Hepatocyte (in vitro differentiated cells): Measurements from ENCODE around the gene TBKBP1. TPM values are rescaled to one million over a fixed set of nuclear protein-coding genes. Genes with fewer than 3 reads are reported as not detected.

Experiments
- DNase-seq: peaks from one replicate; pipeline ENCODE4 v3.0.0-alpha.2; 2016; ENCODE audit warnings: low spot score
- H2AFZ ChIP-seq: fragments of 200-600 bp; sonication (generic); 2 replicates; pipeline ENCODE4 v1.6.0; 2016; ENCODE audit warnings: antibody characterized with exemption, mild to moderate bottlenecking
- H3K27ac ChIP-seq: fragments of 200-600 bp; sonication (generic); 2 replicates; pipeline ENCODE4 v1.5.1; 2016; ENCODE audit warnings: mild to moderate bottlenecking
- H3K27me3 ChIP-seq: fragments of 200-600 bp; sonication (generic); 2 replicates; pipeline ENCODE4 v1.6.1; 2016
- H3K36me3 ChIP-seq: fragments of 200-600 bp; sonication (generic); replicated peaks from 2 replicates; pipeline ENCODE4 v1.5.1; 2016; ENCODE audit warnings: low read depth; ENCODE audit not compliant: insufficient read depth
- H3K4me1 ChIP-seq: fragments of 200-600 bp; sonication (generic); 2 replicates; pipeline ENCODE4 v1.5.1; 2016; ENCODE audit warnings: mild to moderate bottlenecking, moderate library complexity; ENCODE audit not compliant: insufficient read depth
- H3K4me2 ChIP-seq: fragments of 200-600 bp; sonication (generic); 2 replicates; pipeline ENCODE4 v1.6.0; 2016
- H3K4me3 ChIP-seq: fragments of 200-600 bp; sonication (generic); 2 replicates; pipeline ENCODE4 v1.5.1; 2016; ENCODE audit warnings: mild to moderate bottlenecking
- H3K79me2 ChIP-seq: fragments of 200-600 bp; sonication (generic); 2 replicates; pipeline ENCODE4 v1.6.0; 2017; ENCODE audit warnings: mild to moderate bottlenecking
- H3K9me2 ChIP-seq: fragments of 200-600 bp; sonication (generic); replicated peaks from 2 replicates; pipeline ENCODE4 v1.6.0; 2017; ENCODE audit warnings: mild to moderate bottlenecking; ENCODE audit not compliant: insufficient read depth
- H3K9me3 ChIP-seq: fragments of 200-600 bp; sonication (generic); 2 replicates; pipeline ENCODE4 v1.5.1; 2016; ENCODE audit warnings: low read depth, mild to moderate bottlenecking
- H4K20me1 ChIP-seq: fragments of 200-600 bp; sonication (generic); 2 replicates; pipeline ENCODE4 v1.6.0; 2016; ENCODE audit warnings: mild to moderate bottlenecking; ENCODE audit not compliant: insufficient read depth, poor library complexity, severe bottlenecking
- EZH2 ChIP-seq: fragments of 200-600 bp; sonication (generic); IDR thresholded peaks from 2 replicates; pipeline ENCODE4 v1.6.1; 2016; ENCODE audit warnings: antibody characterized with exemption, mild to moderate bottlenecking, borderline replicate concordance
- EZH2phosphoT487 ChIP-seq: fragments of 200-600 bp; sonication (generic); IDR thresholded peaks from one replicate; pipeline ENCODE4 v1.6.1; 2018; ENCODE audit warnings: antibody characterized with exemption, mild to moderate bottlenecking, low read depth, moderate library complexity; ENCODE audit not compliant: unreplicated experiment, severe bottlenecking
- WGBS: methylation state at CpG from one replicate; pipeline ENCODE4 v1.1.6; 2016; ENCODE audit warnings: low lambda C conversion rate; ENCODE audit errors: missing lambda C conversion rate; 5-methylcytosine and 5-hydroxymethylcytosine counted together
- polyA plus RNA-seq: library from polyadenylated mRNA; unstranded; fragments of >200 nt; fragmentation: Nextera tagmentation; extraction: Ambion mirVana; gene quantifications from 2 replicates; pipeline ENCODE4 v1.2.1, GENCODE V29; 2016
- total RNA-seq: library from RNA; depleted of rRNA; stranded (reverse); fragments of >200 nt; gene quantifications from 2 replicates; pipeline ENCODE4 v1.2.3, GENCODE V29; 2014
- TF ChIP-seq, protein P1 (sequence below): fragments of 200-600 bp; sonication (generic); IDR thresholded peaks from 2 replicates; pipeline ENCODE4 v1.5.1; 2016; ENCODE audit warnings: antibody characterized with exemption, mild to moderate bottlenecking; ENCODE audit not compliant: poor library complexity

Gene TBKBP1
- total and polyA plus RNA-seq, 2 experiments from 2014 or later, result 7.5 to 17.8 TPM

DNA sequence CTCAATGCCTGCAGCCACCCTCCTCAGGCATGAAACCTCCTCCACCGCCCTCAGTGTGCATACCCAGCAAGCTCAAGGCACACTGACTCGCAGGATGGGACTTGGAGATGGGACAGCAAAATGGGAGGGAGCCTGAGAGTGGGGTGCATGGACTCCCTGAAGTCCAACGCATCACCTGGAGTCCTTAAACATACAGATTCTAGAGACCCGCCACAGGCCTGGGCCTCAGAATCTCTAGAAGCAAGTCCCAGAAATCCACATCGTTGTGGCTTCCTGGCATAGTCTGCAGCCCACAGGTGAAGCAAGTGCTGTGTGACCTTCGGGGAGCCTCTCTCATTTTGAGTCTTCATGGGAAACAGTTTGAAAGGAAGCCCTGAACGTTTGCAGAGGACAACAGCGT, 35.5 kb downstream of the TBKBP1 start:
- H3K9me3 ChIP-seq, result no peaks in the 10 kb centered on the region
- peaks cover 61% of the 10 kb centered on the region for H3K27me3 ChIP-seq
- no peaks in the 10 kb centered on the region for H3K4me1 ChIP-seq
- H3K9me2 ChIP-seq, result no peaks in the 10 kb centered on the region
- H3K79me2 ChIP-seq, result no peaks in the 10 kb centered on the region
- TF ChIP-seq, protein P1, sequence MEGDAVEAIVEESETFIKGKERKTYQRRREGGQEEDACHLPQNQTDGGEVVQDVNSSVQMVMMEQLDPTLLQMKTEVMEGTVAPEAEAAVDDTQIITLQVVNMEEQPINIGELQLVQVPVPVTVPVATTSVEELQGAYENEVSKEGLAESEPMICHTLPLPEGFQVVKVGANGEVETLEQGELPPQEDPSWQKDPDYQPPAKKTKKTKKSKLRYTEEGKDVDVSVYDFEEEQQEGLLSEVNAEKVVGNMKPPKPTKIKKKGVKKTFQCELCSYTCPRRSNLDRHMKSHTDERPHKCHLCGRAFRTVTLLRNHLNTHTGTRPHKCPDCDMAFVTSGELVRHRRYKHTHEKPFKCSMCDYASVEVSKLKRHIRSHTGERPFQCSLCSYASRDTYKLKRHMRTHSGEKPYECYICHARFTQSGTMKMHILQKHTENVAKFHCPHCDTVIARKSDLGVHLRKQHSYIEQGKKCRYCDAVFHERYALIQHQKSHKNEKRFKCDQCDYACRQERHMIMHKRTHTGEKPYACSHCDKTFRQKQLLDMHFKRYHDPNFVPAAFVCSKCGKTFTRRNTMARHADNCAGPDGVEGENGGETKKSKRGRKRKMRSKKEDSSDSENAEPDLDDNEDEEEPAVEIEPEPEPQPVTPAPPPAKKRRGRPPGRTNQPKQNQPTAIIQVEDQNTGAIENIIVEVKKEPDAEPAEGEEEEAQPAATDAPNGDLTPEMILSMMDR, result no peak
- no peak for TF ChIP-seq EZH2phosphoT487
- TF ChIP-seq EZH2, result no peak
- no peak overlapping the region for H3K4me3 ChIP-seq
- no peak overlapping the region for H3K27ac ChIP-seq
- DNase-seq, result no peak
- no peak overlapping the region for H2AFZ ChIP-seq
- no peaks in the 10 kb centered on the region for H3K36me3 ChIP-seq
- H4K20me1 ChIP-seq, result no peaks in the 10 kb centered on the region
- H3K4me2 ChIP-seq, result no peak overlapping the region
- WGBS, result 83% methylated on average over 8 of the region's 8 CpGs

DNA sequence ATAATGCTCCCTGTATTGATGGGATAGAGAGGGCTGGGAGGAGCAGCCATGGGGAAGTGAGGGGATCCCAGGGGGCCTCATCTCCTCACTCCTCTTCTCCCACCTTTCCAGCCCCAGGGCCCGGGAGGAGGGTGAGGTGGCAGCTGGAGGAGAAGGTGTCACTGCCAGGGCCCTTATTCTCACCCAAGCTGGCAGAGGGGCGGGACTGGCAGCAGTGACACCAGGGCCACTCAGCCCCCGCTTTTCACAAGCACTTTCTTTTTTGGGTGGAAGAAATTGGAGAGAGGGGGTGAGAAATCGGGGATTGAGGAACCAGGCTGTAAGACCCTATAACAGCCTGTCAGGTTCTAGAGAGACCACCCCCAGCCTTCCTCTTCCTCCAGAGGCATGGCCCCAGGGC, 36.7 kb downstream of the TBKBP1 start:
- H3K4me3 ChIP-seq, result no peak overlapping the region
- H3K4me1 ChIP-seq, result no peaks in the 10 kb centered on the region
- H3K9me2 ChIP-seq, result no peaks in the 10 kb centered on the region
- no peaks in the 10 kb centered on the region for H4K20me1 ChIP-seq
- TF ChIP-seq EZH2phosphoT487 (no peak), EZH2 (no peak)
- TF ChIP-seq, protein P1, result no peak
- H3K9me3 ChIP-seq, result no peaks in the 10 kb centered on the region
- no peaks in the 10 kb centered on the region for H3K36me3 ChIP-seq
- DNase-seq, result no peak
- peaks cover 73% of the 10 kb centered on the region for H3K27me3 ChIP-seq
- 88% methylated on average over 4 of the region's 4 CpGs for WGBS
- no peak overlapping the region for H3K27ac ChIP-seq
- no peak overlapping the region for H2AFZ ChIP-seq
- H3K79me2 ChIP-seq, result no peaks in the 10 kb centered on the region
- H3K4me2 ChIP-seq, result no peak overlapping the region

DNA sequence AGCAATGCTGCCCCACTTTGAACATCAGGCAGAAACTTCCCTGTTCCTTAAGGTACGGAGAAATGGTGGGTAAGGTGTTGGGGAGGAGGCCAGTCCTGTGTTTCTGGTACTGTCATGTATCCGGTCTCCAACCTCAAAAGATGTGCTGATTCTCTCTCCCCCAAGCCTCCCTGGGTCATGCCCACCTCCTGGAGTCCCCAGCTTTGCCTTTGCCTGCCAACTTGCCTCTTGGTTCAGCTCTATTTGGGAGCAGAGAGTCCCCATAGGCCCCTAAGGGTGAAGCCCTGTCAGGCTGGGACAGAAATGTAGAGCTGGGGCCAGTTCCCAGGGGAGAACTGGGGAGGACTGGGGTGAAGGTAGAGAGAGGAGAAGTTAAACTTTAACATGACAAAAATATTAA, 37.4 kb downstream of the TBKBP1 start:
- DNase-seq, result no peak
- no peaks in the 10 kb centered on the region for H3K9me2 ChIP-seq
- no peak overlapping the region for H2AFZ ChIP-seq
- no peaks in the 10 kb centered on the region for H3K9me3 ChIP-seq
- H3K79me2 ChIP-seq, result no peaks in the 10 kb centered on the region
- H4K20me1 ChIP-seq, result no peaks in the 10 kb centered on the region
- peaks cover 78% of the 10 kb centered on the region for H3K27me3 ChIP-seq
- TF ChIP-seq EZH2 (no peak), EZH2phosphoT487 (no peak)
- TF ChIP-seq, protein P1, result no peak
- no peaks in the 10 kb centered on the region for H3K36me3 ChIP-seq
- H3K4me2 ChIP-seq, result no peak overlapping the region
- H3K4me3 ChIP-seq, result no peak overlapping the region
- no peak overlapping the region for H3K27ac ChIP-seq
- WGBS, result 82% methylated on average over 2 of the region's 2 CpGs
- H3K4me1 ChIP-seq, result no peaks in the 10 kb centered on the region

DNA sequence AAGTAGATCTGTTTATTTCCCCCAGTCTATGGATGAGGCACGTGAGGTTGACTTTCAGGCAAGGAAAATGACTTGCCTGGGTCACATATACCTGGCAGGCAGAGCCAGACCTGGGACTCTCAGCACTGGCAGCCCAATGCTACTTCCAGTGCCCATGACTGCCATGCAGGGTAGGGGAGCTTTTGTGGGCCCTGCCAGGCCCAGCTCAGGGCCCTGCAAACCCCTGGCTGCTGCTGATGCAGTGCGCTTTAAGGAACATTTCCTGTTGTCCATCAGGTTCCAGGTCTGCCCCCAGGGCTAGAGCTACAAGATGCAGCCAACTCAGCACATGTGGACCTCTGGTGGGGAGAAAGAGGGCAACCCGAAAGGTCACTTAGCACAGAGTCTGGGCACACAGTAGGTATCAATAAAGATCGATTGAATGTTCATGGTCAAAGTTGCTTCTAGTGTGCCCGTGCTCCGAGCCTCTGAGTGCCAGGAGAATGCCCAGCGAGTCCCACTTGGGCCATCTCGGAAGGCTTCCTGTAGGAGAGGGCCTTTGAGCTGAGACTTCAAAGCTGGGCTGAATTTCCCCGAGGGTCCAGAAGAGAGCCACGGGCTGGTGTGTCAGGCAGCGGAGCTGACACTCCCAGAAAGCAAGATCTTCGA, 38.6 kb downstream of the TBKBP1 start:
- Histone ChIP-seq H3K27me3 (peaks cover 82% of the 10 kb centered on the region), H3K9me2 (no peaks in the 10 kb centered on the region), H3K4me3 (no peak overlapping the region), H4K20me1 (no peaks in the 10 kb centered on the region), H2AFZ (peak overlapping the region; percentile 56), H3K79me2 (no peaks in the 10 kb centered on the region), H3K4me2 (peak overlapping the region; percentile 96), H3K4me1 (no peaks in the 10 kb centered on the region), H3K27ac (no peak overlapping the region), H3K36me3 (no peaks in the 10 kb centered on the region), H3K9me3 (no peaks in the 10 kb centered on the region)
- 53% methylated on average over 12 of the region's 12 CpGs for WGBS
- TF ChIP-seq EZH2phosphoT487, result no peak
- TF ChIP-seq, protein P1, result no peak
- no peak for TF ChIP-seq EZH2
- DNase-seq, result no peak
